SK-N-SH (cell line): ENCODE data around the gene ABO. TPM values are rescaled to one million over a fixed set of nuclear protein-coding genes. Genes with fewer than 3 reads are reported as not detected.

Experiments
- CTCF ChIA-PET: fragments of 300-600, 350-600 bp; formaldehyde crosslinking; extraction: SDS; loops from one replicate; lab custom pipeline; 2021; lab: Yijun Ruan, JAX
- POLR2A ChIA-PET: fragments of 350-600 bp; sonication (Branson Sonifier 250); formaldehyde crosslinking; extraction: SDS; loops from one replicate; lab custom pipeline; 2020; ENCODE audit warnings: antibody characterized with exemption, inconsistent platforms; lab: Yijun Ruan, JAX
- DNase-seq: peaks from one replicate; pipeline ENCODE4 v3.0.0; 2012
- H2AFZ ChIP-seq: fragments of 200-600 bp; sonication (generic); 2 replicates; pipeline ENCODE4 v1.8.1; 2016; ENCODE audit warnings: antibody characterized with exemption, mild to moderate bottlenecking, low read depth
- H3F3A ChIP-seq: fragments of 200-600 bp; sonication (generic); replicated peaks from 2 replicates; pipeline ENCODE3; 2016; ENCODE audit warnings: antibody characterized with exemption, mild to moderate bottlenecking; ENCODE audit not compliant: insufficient read depth
- H3K27ac ChIP-seq, 2 experiments: fragments of 200-500 bp in 1 of 2; fragments of 200-600 bp in 1 of 2; sonication (Bioruptor generic) in 1 of 2; sonication (generic), shearing (Covaris generic) in 1 of 2; 2 replicates each; pipeline versions ENCODE4 v1.5.1 to v1.6.1; 2014 to 2016; ENCODE audit warnings: low read depth in 2 of 2, inconsistent platforms in 1 of 2, low read length in 1 of 2, mild to moderate bottlenecking in 1 of 2, mixed read lengths in 1 of 2
- H3K27me3 ChIP-seq: fragments of 200-600 bp; sonication (generic), shearing (Covaris generic); 2 replicates; pipeline ENCODE4 v1.6.1; 2016; ENCODE audit warnings: mixed run types; ENCODE audit not compliant: insufficient read depth
- H3K36me3 ChIP-seq, 2 experiments: fragments of 200-500 bp in 1 of 2; fragments of 200-600 bp in 1 of 2; sonication (Bioruptor generic) in 1 of 2; sonication (generic) in 1 of 2; replicated peaks in 1 of 2; 2 replicates each; pipeline versions ENCODE3 to v1.5.1; 2014 to 2016; ENCODE audit warnings: low read length in 1 of 2, mild to moderate bottlenecking in 1 of 2; ENCODE audit not compliant: insufficient read depth in 2 of 2, control insufficient read depth in 1 of 2
- H3K4me1 ChIP-seq, 2 experiments: fragments of 200-500 bp in 1 of 2; fragments of 200-600 bp in 1 of 2; sonication (Bioruptor generic) in 1 of 2; sonication (generic), shearing (Covaris generic) in 1 of 2; 2 replicates each; pipeline versions ENCODE4 v1.5.1 to v1.6.1; 2014 to 2016; ENCODE audit warnings: low read depth in 1 of 2, low read length in 1 of 2, mixed run types in 1 of 2; ENCODE audit not compliant: insufficient read depth in 2 of 2, control insufficient read depth in 1 of 2
- H3K4me2 ChIP-seq: fragments of 200-600 bp; sonication (generic), shearing (Covaris generic); 2 replicates; pipeline ENCODE4 v1.6.1; 2017; ENCODE audit warnings: mixed run types
- H3K4me3 ChIP-seq, 2 experiments: fragments of 200-500 bp in 1 of 2; fragments of 200-600 bp in 1 of 2; sonication (Bioruptor generic) in 1 of 2; sonication (generic), shearing (Covaris generic) in 1 of 2; 2 replicates each; pipeline versions ENCODE4 v1.5.1 to v1.8.1; 2014 to 2016; ENCODE audit warnings: low read depth in 2 of 2, inconsistent platforms in 1 of 2, low read length in 1 of 2, mild to moderate bottlenecking in 1 of 2, mixed read lengths in 1 of 2, moderate library complexity in 1 of 2
- H3K79me2 ChIP-seq: fragments of 200-600 bp; sonication (generic); 2 replicates; pipeline ENCODE4 v1.8.1; 2017; ENCODE audit warnings: mild to moderate bottlenecking; ENCODE audit not compliant: insufficient read depth
- H3K9ac ChIP-seq: fragments of 200-600 bp; sonication (generic); 2 replicates; pipeline ENCODE4 v1.6.1; 2017; ENCODE audit warnings: mixed run types
- H3K9me2 ChIP-seq: fragments of 200-600 bp; sonication (generic); 2 replicates; pipeline ENCODE4 v1.6.1; 2017; ENCODE audit warnings: mixed run types
- H3K9me3 ChIP-seq: fragments of 200-600 bp; sonication (generic); 2 replicates; pipeline ENCODE4 v1.6.1; 2017; ENCODE audit warnings: mixed run types, mild to moderate bottlenecking, moderate library complexity
- H4K20me1 ChIP-seq: fragments of 200-600 bp; sonication (generic); 2 replicates; pipeline ENCODE4 v1.6.1; 2017; ENCODE audit warnings: mild to moderate bottlenecking, mixed run types; ENCODE audit not compliant: insufficient read depth
- GATA2 ChIP-seq: sonication (generic); formaldehyde crosslinking; IDR thresholded peaks from 2 replicates; pipeline ENCODE4 v1.5.0; 2020; ENCODE audit warnings: mild to moderate bottlenecking, missing genetic modification reagents
- MXI1 ChIP-seq: IDR thresholded peaks from 2 replicates; pipeline ENCODE4 v1.6.1; 2012; ENCODE audit warnings: mild to moderate bottlenecking, low read depth, low read length, improper control_type of control experiment
- NRF1 ChIP-seq: IDR thresholded peaks from 2 replicates; pipeline ENCODE4 v1.6.1; 2012; ENCODE audit warnings: low read depth, mild to moderate bottlenecking, low read length
- RFX5 ChIP-seq: IDR thresholded peaks from 2 replicates; pipeline ENCODE4 v1.6.1; 2012; ENCODE audit warnings: mild to moderate bottlenecking, improper control_type of control experiment, low read length
- TEAD4 ChIP-seq: IDR thresholded peaks from 2 replicates; pipeline ENCODE4 v1.4.0; 2012; ENCODE audit warnings: mild to moderate bottlenecking, borderline replicate concordance; ENCODE audit not compliant: insufficient read depth
- WGBS: methylation state at CpG from one replicate; pipeline ENCODE4 v1.1.6; 2017; ENCODE audit warnings: low lambda C conversion rate; 5-methylcytosine and 5-hydroxymethylcytosine counted together
- polyA plus RNA-seq, 3 experiments: library from polyadenylated mRNA; depleted of rRNA; stranded (reverse); fragments of >200 nt; gene quantifications; 2 replicates each; pipeline ENCODE4 v1.2.3, GENCODE V29; 2012
- TF ChIP-seq, protein P1 (sequence below): fragments of 150-350 bp; IDR thresholded peaks from 2 replicates; pipeline ENCODE4 v1.6.1; 2016; ENCODE audit warnings: mild to moderate bottlenecking, low read depth, low read length
- TF ChIP-seq, protein P2 (sequence below): IDR thresholded peaks from 2 replicates; pipeline ENCODE4; 2012
- TF ChIP-seq, protein P3 (sequence below): fragments of 200-600 bp; sonication (generic); IDR thresholded peaks from 2 replicates; pipeline ENCODE4 v1.6.1; 2017; ENCODE audit warnings: antibody characterized with exemption, mild to moderate bottlenecking, moderate library complexity
- TF ChIP-seq, protein P4 (sequence below): IDR thresholded peaks from 2 replicates; pipeline ENCODE4 v1.6.1; 2012; ENCODE audit warnings: mild to moderate bottlenecking, low read depth, low read length, moderate library complexity

ABO gene
- polyA plus RNA-seq, 1 of the 3 experiments (the other 2 are of a cell fraction): not detected

DNA sequence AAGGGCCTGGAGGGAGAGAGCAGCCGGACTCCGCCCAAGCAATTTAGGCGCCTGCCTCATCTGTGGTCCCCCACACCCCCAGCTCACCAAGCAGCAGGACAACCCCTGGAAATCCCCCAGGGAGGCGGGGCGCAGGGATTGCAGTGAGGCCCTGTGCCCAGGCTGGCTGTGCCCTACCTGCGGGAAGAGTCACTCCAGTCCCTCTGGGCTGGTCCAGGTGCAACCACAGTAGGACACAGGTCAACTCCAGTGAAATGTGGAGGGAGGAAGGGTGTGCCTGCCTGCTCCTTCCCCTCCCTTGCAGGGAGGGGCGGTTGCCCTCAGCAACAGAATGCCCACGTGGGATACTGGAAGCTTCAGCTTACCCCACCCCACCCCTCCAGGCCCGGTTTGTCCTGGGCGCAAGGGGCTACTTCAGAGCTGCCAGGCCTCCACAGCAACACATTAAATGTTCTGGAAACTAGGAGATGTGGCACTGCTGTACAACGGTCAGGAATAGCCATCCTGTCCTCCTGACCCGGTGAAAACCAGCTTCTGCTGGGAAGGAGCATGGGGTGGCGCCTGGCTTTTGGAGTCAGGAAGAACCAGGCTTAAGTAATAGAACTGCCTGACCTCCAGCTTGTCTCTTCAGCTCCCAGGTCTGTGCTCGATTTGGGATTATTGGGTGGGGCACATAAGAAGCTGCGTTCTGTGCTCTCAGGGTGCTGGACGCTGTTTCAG lies 22.5 kb downstream of the ABO start:
- 47% methylated on average over 11 of the region's 16 CpGs for WGBS
- Histone ChIP-seq H3K4me1 (no peaks in the 10 kb centered on the region; a peak in 1 of 4 replicates), H2AFZ (no peak overlapping the region), H3F3A (no peaks in the 10 kb centered on the region), H3K9me3 (no peaks in the 10 kb centered on the region), H3K9me2 (no peaks in the 10 kb centered on the region), H3K9ac (no peak overlapping the region), H3K79me2 (no peaks in the 10 kb centered on the region), H4K20me1 (no peaks in the 10 kb centered on the region), H3K27me3 (peaks cover 22% of the 10 kb centered on the region; the same call in 1 of the 2 replicates), H3K4me3 (no peak overlapping the region), H3K27ac (no peak overlapping the region), H3K4me2 (no peak overlapping the region), H3K36me3 (no peaks in the 10 kb centered on the region)
- ChIA-PET POLR2A (no interaction called here), CTCF (interaction anchor here (2.6 kb wide), 1 partner anchor 14 kb away, joined by 6 read pairs; no protein-coding TSS in a partner anchor)
- DNase-seq: peak; percentile 19
- TF ChIP-seq MXI1 (no peak), TEAD4 (no peak), GATA2 (CRISPR knock-in tag) (no peak), NRF1 (no peak), RFX5 (no peak)
- TF ChIP-seq, protein P1, sequence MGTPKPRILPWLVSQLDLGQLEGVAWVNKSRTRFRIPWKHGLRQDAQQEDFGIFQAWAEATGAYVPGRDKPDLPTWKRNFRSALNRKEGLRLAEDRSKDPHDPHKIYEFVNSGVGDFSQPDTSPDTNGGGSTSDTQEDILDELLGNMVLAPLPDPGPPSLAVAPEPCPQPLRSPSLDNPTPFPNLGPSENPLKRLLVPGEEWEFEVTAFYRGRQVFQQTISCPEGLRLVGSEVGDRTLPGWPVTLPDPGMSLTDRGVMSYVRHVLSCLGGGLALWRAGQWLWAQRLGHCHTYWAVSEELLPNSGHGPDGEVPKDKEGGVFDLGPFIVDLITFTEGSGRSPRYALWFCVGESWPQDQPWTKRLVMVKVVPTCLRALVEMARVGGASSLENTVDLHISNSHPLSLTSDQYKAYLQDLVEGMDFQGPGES: no peak
- TF ChIP-seq, protein P2, sequence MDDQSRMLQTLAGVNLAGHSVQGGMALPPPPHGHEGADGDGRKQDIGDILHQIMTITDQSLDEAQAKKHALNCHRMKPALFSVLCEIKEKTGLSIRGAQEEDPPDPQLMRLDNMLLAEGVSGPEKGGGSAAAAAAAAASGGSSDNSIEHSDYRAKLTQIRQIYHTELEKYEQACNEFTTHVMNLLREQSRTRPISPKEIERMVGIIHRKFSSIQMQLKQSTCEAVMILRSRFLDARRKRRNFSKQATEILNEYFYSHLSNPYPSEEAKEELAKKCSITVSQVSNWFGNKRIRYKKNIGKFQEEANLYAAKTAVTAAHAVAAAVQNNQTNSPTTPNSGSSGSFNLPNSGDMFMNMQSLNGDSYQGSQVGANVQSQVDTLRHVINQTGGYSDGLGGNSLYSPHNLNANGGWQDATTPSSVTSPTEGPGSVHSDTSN: no peak
- TF ChIP-seq, protein P3, sequence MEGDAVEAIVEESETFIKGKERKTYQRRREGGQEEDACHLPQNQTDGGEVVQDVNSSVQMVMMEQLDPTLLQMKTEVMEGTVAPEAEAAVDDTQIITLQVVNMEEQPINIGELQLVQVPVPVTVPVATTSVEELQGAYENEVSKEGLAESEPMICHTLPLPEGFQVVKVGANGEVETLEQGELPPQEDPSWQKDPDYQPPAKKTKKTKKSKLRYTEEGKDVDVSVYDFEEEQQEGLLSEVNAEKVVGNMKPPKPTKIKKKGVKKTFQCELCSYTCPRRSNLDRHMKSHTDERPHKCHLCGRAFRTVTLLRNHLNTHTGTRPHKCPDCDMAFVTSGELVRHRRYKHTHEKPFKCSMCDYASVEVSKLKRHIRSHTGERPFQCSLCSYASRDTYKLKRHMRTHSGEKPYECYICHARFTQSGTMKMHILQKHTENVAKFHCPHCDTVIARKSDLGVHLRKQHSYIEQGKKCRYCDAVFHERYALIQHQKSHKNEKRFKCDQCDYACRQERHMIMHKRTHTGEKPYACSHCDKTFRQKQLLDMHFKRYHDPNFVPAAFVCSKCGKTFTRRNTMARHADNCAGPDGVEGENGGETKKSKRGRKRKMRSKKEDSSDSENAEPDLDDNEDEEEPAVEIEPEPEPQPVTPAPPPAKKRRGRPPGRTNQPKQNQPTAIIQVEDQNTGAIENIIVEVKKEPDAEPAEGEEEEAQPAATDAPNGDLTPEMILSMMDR: no peak
- TF ChIP-seq, protein P4, sequence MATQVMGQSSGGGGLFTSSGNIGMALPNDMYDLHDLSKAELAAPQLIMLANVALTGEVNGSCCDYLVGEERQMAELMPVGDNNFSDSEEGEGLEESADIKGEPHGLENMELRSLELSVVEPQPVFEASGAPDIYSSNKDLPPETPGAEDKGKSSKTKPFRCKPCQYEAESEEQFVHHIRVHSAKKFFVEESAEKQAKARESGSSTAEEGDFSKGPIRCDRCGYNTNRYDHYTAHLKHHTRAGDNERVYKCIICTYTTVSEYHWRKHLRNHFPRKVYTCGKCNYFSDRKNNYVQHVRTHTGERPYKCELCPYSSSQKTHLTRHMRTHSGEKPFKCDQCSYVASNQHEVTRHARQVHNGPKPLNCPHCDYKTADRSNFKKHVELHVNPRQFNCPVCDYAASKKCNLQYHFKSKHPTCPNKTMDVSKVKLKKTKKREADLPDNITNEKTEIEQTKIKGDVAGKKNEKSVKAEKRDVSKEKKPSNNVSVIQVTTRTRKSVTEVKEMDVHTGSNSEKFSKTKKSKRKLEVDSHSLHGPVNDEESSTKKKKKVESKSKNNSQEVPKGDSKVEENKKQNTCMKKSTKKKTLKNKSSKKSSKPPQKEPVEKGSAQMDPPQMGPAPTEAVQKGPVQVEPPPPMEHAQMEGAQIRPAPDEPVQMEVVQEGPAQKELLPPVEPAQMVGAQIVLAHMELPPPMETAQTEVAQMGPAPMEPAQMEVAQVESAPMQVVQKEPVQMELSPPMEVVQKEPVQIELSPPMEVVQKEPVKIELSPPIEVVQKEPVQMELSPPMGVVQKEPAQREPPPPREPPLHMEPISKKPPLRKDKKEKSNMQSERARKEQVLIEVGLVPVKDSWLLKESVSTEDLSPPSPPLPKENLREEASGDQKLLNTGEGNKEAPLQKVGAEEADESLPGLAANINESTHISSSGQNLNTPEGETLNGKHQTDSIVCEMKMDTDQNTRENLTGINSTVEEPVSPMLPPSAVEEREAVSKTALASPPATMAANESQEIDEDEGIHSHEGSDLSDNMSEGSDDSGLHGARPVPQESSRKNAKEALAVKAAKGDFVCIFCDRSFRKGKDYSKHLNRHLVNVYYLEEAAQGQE: no peak
